ENCODE measurements around the gene CHD2.

CHD2 gene

GRCh38 chr15:92885224-92886041 lies 14.7 kb upstream of the CHD2 start:
- no peak for DNase-seq (ENCODE audit: low read depth in 1 of 2, low spot score in 1 of 2)

- no peak for DNase-seq (ENCODE audit: low read depth in 1 of 2, low spot score in 1 of 2)
These were observed 14.0 kb upstream of the CHD2 start for GRCh38 chr15:92886042-92886537.

- no peak for DNase-seq (ENCODE audit: low read depth in 1 of 2, low spot score in 1 of 2)
These were observed 13.3 kb upstream of the CHD2 start for GRCh38 chr15:92886815-92887214.

- DNase-seq (ENCODE audit: low read depth in 1 of 2, low spot score in 1 of 2): no peak
These were observed 12.3 kb upstream of the CHD2 start for GRCh38 chr15:92887869-92888268.

GRCh38 chr15:92889390-92890107 lies 10.6 kb upstream of the CHD2 start:
- no peak for DNase-seq (ENCODE audit: low read depth in 1 of 2, low spot score in 1 of 2)

- DNase-seq (ENCODE audit: low read depth in 1 of 2, low spot score in 1 of 2): no peak
These were observed 8.5 kb upstream of the CHD2 start for GRCh38 chr15:92891533-92892200.

GRCh38 chr15:92892201-92892555 lies 7.9 kb upstream of the CHD2 start:
- no peak for DNase-seq (ENCODE audit: low read depth in 1 of 2, low spot score in 1 of 2)

GRCh38 chr15:92893200-92893599 lies 6.9 kb upstream of the CHD2 start:
- DNase-seq (ENCODE audit: low read depth in 1 of 2, low spot score in 1 of 2): no peak

GRCh38 chr15:92896561-92896960 lies 3.6 kb upstream of the CHD2 start:
- no peak for DNase-seq (ENCODE audit: low read depth in 1 of 2, low spot score in 1 of 2)

GRCh38 chr15:92897620-92898019 lies 2.5 kb upstream of the CHD2 start:
- DNase-seq (ENCODE audit: low read depth in 1 of 2, low spot score in 1 of 2): no peak

GRCh38 chr15:92898988-92899582 lies 1.0 kb upstream of the CHD2 start:
- DNase-seq (ENCODE audit: low read depth in 1 of 2, low spot score in 1 of 2): no peak

GRCh38 chr15:92899601-92899947 lies 550 bp upstream of the CHD2 start:
- DNase-seq (ENCODE audit: low read depth in 1 of 2, low spot score in 1 of 2): no peak

- no peak for DNase-seq (ENCODE audit: low read depth in 1 of 2, low spot score in 1 of 2)
These were observed 577 bp downstream of the CHD2 start for GRCh38 chr15:92900731-92901071.

GRCh38 chr15:92901072-92901761 lies 1.1 kb downstream of the CHD2 start:
- no peak for DNase-seq (ENCODE audit: low read depth in 1 of 2, low spot score in 1 of 2)

- no peak for DNase-seq (ENCODE audit: low read depth in 1 of 2, low spot score in 1 of 2)
These were observed 1.9 kb downstream of the CHD2 start for GRCh38 chr15:92901995-92902394.

GRCh38 chr15:92902737-92903593 lies 2.8 kb downstream of the CHD2 start:
- no peak for DNase-seq (ENCODE audit: low read depth in 1 of 2, low spot score in 1 of 2)

- no peak for DNase-seq (ENCODE audit: low read depth in 1 of 2, low spot score in 1 of 2)
These were observed 3.5 kb downstream of the CHD2 start for GRCh38 chr15:92903631-92903965.

GRCh38 chr15:92903966-92904721 lies 4.0 kb downstream of the CHD2 start:
- peak; percentile 97 for DNase-seq (ENCODE audit: low read depth in 1 of 2, low spot score in 1 of 2)

GRCh38 chr15:92904722-92905571 lies 4.8 kb downstream of the CHD2 start:
- DNase-seq (ENCODE audit: low read depth in 1 of 2, low spot score in 1 of 2): no peak
